LNCAP (cell line): ENCODE measurements around the gene DLGAP3.

ENCODE experiments used
- TF ChIP-seq, protein P1 (sequence below): fragments of 450-650 bp; IDR thresholded peaks from 2 replicates; pipeline ENCODE4 v1.5.1; 2017; ENCODE audit warnings: mild to moderate bottlenecking

The DLGAP3 gene

GRCh38 chr1:34904236-34905097, 25.0 kb downstream of the DLGAP3 start:
- TF ChIP-seq, protein P1, sequence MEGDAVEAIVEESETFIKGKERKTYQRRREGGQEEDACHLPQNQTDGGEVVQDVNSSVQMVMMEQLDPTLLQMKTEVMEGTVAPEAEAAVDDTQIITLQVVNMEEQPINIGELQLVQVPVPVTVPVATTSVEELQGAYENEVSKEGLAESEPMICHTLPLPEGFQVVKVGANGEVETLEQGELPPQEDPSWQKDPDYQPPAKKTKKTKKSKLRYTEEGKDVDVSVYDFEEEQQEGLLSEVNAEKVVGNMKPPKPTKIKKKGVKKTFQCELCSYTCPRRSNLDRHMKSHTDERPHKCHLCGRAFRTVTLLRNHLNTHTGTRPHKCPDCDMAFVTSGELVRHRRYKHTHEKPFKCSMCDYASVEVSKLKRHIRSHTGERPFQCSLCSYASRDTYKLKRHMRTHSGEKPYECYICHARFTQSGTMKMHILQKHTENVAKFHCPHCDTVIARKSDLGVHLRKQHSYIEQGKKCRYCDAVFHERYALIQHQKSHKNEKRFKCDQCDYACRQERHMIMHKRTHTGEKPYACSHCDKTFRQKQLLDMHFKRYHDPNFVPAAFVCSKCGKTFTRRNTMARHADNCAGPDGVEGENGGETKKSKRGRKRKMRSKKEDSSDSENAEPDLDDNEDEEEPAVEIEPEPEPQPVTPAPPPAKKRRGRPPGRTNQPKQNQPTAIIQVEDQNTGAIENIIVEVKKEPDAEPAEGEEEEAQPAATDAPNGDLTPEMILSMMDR, result no peak

GRCh38 chr1:34901919-34902318, 27.5 kb downstream of the DLGAP3 start:
- TF ChIP-seq, protein P1, result no peak

DNA sequence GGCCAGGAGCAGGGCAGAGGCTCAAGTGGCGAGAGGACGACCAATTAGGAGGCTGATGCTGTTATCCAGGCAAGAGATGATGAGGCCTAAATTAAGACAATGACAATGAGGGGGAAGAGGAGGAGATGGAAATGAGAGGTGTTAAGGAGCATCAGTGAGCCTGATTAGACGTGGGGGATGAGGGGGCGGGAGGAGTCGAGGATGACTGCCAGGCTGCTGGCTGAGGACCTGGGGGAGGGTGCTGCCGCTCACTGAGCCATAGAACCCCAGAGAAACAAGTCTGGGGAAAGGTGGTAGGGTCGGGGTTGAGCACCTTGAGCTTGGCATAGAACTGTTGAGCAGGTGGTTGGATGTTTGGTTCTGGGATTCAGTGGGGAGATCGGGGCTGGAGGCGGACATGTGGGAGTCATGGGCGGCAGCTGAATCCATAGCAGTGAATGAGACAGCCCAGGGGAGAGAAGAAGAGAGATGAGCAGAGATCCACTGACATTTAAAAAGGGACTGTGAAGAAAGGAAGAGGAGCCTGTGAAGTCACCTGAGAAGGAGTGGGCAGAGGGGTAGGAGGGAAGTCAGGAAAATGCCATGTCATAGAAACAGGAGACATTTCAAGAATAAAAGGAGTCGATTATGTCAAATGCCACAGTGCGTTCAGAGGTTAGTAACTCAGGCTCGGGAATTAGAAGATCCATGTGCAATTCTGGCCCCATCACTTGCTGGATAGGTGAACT, 28.5 kb downstream of the DLGAP3 start:
- TF ChIP-seq, protein P1, result no peak

GRCh38 chr1:34899906-34900305, 29.5 kb downstream of the DLGAP3 start:
- TF ChIP-seq, protein P1, result no peak

GRCh38 chr1:34899471-34899870, 30.0 kb downstream of the DLGAP3 start:
- TF ChIP-seq, protein P1, result no peak

DNA sequence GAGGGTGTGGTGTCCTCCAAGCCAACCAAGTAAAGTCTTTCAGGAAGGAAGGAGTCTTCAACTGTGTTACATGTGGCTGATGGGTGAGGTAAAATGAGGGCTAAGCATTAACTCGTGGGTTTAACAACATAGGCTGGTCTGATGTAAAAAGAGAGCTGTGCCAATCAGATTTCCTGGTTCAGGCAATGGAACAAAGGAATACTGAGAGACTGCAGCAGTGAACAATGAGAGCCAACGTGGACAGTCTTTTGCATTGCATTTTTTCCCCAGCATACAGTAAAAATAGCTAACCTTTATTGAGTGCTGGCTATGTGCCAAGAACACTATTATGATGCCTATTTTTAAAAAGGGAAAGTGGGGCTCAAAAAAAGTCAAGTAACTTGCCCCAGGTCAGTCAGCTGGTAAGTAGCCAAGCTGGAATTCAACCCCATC, 31.1 kb downstream of the DLGAP3 start:
- TF ChIP-seq, protein P1, result no peak

GRCh38 chr1:34896612-34897011, 32.8 kb downstream of the DLGAP3 start:
- TF ChIP-seq, protein P1, result 0 out of 2 replicates have a peak, but pooled peaks have one; percentile 20
